ENCODE measurements around the gene REV3L.

GRCh38 chr6:111254004-111254778 is 228.8 kb downstream of the REV3L start:
- TF ChIP-seq, protein P1, sequence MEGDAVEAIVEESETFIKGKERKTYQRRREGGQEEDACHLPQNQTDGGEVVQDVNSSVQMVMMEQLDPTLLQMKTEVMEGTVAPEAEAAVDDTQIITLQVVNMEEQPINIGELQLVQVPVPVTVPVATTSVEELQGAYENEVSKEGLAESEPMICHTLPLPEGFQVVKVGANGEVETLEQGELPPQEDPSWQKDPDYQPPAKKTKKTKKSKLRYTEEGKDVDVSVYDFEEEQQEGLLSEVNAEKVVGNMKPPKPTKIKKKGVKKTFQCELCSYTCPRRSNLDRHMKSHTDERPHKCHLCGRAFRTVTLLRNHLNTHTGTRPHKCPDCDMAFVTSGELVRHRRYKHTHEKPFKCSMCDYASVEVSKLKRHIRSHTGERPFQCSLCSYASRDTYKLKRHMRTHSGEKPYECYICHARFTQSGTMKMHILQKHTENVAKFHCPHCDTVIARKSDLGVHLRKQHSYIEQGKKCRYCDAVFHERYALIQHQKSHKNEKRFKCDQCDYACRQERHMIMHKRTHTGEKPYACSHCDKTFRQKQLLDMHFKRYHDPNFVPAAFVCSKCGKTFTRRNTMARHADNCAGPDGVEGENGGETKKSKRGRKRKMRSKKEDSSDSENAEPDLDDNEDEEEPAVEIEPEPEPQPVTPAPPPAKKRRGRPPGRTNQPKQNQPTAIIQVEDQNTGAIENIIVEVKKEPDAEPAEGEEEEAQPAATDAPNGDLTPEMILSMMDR (IDR thresholded peaks at IDR 0.05; ENCODE audit: low read depth, low read length, missing input control) = no peak
- no peak for TF ChIP-seq EGR1 (IDR thresholded peaks at IDR 0.05; ENCODE audit: low read depth in 2 of 2)
- TF ChIP-seq YY1 (IDR thresholded peaks at IDR 0.05) = no peak
- no peak for TF ChIP-seq MAX (IDR thresholded peaks at IDR 0.05)
- TF ChIP-seq, protein P2, sequence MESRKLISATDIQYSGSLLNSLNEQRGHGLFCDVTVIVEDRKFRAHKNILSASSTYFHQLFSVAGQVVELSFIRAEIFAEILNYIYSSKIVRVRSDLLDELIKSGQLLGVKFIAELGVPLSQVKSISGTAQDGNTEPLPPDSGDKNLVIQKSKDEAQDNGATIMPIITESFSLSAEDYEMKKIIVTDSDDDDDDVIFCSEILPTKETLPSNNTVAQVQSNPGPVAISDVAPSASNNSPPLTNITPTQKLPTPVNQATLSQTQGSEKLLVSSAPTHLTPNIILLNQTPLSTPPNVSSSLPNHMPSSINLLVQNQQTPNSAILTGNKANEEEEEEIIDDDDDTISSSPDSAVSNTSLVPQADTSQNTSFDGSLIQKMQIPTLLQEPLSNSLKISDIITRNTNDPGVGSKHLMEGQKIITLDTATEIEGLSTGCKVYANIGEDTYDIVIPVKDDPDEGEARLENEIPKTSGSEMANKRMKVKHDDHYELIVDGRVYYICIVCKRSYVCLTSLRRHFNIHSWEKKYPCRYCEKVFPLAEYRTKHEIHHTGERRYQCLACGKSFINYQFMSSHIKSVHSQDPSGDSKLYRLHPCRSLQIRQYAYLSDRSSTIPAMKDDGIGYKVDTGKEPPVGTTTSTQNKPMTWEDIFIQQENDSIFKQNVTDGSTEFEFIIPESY (IDR thresholded peaks at IDR 0.05) = no peak
- no peak for TF ChIP-seq GABPA (IDR thresholded peaks at IDR 0.05 in 1 of 2, conservative IDR thresholded peaks at IDR 0.05 in 1 of 2)
